NCI-H2227 (cell line): Measurements from ENCODE around the gene TMPRSS6.

Experiments
- DNase-seq: peaks from one replicate; lab custom pipeline; 2025; ENCODE audit not compliant: unreplicated experiment; lab: John Stamatoyannopoulos, UW

TMPRSS6 gene

DNA sequence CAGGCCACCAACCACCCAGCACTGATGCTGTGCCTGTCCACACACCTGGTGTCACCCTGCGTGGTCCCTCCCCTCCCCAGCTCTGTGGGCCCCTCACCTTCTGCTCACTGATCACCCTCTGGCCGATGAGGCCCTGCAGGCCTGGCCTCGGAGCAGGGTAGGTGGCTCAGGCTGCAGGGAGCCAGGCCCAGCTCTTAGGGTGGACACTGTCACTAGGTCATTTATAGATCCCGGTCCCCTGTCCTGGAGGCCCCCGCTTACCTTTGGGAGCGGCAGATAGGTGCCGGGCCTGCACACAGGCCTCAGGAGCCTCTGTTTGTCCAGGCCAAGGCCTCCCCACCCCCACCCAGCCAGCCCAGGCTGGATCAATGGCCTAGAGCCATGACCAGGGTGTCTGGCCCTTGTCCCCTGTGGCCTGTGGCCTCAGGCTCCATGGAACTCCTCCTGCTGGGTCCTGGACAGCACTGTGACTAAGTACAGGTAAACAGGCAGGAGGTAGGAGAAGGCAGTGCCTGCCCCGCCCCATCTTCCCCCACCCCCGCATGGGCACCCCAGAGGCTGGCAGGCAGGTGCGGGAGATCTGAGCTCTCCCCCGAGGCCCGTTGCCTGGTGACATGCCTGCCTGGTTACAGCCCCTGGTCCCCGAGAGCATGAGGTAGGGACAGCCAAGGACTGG, at the start of gene TMPRSS6:
TMPRSS6 (minus strand) TSS at position 472 of the 676 bp plus-strand sequence. CDS start 6,296 bp downstream, outside the sequence.
- DNase-seq: no peak

DNA sequence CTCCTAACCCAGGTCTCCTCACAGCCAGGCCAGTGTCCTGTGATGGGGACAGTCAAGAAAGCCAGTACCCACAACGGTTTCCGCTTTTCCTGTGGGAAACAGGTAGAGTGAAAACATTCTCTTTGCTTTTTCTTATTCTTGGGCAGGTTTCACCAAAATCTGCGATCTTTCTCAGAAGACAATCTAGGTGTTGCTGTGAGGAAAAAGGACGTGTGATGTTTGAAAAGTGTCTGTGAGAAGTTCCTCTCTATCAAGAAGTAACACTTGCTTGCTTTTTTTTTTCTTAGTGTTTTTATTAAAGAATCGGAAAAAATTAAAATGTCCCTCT, 49.4 kb upstream of the TMPRSS6 start:
- no peak for DNase-seq

DNA sequence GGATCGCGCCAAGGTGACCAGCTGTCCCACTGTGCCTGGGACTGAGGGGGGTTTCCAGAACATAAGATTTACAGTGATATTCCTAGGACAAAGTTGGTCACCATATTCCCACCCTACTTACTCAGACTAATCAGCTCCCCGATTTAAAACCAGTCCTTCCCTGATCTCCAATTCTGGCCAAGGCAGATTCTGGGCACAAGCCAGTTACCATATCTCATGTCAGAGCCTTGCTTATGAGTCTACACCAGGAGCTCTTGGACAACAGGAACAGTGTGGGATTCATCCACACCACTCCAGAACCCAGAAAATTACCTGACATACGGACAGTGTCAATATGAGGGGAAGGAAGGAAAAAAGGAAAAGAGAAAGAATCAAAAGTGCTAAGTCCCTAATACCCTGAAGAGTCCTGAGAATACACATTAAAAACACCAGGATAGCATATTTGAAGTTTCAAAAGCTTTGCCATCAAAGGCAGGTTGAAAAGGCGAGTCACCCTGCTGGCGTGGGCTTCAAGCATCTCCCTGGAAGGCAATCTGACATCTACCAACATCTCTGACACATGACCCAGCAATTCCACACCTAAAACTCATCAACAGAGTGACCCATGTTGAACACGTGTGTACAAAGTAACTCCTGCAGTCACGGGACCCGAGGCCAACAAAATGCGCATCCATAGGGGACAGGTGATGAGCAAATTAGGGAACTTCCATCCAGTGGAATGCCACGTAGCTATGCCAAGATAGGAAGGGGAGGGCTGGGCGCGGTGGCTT, 48.2 kb upstream of the TMPRSS6 start:
- no peak for DNase-seq

DNA sequence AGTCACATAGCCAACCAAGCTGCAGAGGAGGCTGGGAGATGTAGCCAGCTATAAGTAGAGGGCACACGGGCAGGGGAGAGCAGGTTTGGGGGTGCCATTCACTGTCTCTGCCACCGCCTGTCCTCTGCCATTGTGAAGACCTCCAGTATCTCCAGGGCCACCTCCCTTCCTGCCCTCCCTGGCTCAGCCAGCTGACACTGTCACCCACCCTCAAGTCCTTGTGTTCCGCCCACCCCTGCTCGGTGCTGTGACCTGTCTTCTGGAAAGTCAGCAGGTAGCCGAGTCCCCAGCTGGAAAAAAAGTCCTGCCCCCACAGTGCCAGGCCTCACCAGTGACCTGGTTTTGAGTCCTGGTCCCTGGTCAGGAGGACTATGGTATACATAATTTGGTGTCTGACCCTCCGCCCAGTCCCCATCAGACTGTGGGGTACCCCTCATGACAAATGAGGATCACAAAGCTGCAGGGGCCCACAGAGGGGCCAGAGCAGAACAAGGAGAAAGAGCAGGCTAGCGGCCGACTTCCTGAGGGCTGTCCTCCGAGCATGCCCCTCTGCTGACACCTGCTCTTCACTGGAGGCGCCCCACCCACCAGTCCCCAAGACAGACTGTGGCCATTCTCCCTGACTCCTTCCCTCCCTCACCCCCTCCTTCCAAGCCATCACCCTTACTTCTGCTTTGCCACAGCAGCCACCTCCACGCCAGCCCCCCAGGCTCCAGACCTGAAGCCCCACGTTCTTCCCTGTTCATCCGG, 47.3 kb upstream of the TMPRSS6 start:
- DNase-seq: no peak

DNA sequence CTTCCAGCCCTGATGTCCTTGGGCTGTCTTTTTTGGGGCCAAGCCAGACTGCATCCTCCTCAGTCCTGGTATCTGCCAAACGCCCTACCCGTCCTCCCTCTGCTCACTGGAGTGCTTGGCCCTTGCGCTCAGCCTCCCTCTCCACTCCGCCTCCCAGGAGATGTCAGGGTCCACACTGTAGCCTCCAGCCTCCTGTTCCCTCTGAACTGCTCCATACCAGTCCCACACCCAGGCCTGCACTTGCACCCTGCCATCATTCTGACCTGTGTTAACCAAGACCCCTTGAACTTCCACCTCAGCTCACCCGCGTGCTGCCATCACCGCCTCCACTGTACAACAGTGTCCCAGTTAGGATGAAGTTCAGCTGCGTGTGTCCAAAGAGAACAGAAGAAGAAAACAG, 46.5 kb upstream of the TMPRSS6 start:
- no peak for DNase-seq

DNA sequence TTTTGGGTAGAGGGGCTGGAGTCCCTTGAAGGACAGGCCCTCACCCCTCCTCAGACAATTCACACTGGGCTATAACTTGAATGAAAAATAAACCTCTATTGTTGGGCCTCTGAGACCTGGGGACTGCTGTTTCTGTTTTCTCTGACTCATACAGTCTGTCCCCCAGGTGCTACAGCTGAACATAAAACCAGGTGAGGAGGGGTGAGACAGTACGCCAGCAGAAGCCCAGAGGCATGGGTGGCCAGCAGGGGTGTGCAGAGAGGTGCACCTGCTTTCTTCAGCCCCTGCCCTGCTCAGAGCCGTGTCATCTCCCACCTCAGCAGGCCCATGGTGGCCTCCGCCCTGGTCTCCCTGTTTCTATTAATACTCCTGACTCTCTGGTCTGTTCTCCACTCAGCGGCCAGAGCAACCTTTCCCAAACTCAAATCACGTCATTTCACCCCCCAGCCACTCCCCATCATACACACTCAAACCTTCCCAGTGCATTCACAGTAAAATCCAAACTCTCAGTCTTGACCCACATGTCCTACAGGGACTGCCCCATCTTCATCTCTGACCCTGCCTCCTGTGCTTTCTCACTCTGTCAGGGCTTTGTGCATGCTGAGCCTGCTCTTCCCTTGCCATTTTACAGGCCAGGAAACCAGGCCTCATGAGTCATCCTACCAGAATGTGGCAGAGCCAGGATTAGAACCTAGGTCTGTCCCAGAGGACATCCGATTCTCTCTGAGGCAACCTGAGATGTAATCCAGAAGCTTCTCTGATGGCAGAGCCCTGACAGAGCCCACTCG, 45.6 kb upstream of the TMPRSS6 start:
- DNase-seq: no peak

DNA sequence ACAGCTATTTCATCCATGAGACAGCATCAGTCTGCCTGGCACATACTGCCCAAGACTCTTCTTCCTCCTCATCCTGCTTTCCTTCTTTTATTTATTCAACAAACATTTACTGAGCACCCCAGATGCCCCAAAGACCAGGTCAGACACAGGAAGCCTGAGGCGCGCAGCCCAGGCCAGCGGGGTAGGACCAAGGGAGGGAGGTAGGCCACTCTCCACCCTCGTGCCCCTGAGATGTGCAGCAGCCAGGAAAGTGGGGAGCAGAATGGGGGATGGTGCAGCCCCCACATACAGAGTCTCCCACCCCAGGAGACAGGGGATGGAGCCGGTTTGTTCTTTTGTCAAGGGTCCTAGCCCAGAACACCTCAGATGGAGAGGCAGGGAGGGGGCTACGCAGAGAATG, 44.4 kb upstream of the TMPRSS6 start:
- no peak for DNase-seq

DNA sequence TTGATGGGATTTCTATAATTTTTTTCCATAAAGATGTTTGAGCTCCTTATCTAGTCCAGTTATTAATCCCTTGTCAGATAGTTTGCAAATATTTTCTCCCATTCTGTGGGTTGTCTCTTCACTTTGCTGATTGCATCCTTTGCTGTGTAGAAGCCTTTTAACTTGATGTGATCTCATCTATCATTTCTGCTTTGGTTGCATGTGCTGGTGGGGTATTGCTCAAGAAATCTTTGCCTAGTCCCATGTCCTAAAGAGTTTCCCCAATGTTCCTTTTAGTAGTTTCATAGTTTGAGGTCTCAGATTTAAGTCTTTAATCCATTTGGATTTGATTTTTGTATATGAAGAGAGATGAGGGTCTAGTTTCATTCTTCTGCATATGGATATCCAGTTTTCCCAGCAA, 41.9 kb upstream of the TMPRSS6 start:
- no peak for DNase-seq

DNA sequence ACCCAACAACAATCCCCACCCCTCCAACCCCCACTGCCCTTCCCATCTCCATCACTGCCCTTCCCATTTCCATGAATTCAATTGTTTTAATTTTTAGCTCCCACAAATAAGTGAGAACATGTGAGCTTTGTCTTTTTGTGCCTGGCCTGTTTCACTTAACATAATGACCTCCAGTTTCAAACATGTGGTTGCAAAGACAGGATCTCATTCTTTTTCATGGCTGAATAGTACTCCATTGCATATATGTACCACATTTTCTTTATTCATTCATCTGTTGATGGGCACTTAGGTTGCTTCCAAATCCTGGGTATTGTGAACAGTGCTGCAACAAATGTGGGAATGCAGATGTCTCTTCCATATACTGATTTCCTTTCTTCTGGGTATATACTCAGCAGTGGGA, 41.2 kb upstream of the TMPRSS6 start:
- no peak for DNase-seq

DNA sequence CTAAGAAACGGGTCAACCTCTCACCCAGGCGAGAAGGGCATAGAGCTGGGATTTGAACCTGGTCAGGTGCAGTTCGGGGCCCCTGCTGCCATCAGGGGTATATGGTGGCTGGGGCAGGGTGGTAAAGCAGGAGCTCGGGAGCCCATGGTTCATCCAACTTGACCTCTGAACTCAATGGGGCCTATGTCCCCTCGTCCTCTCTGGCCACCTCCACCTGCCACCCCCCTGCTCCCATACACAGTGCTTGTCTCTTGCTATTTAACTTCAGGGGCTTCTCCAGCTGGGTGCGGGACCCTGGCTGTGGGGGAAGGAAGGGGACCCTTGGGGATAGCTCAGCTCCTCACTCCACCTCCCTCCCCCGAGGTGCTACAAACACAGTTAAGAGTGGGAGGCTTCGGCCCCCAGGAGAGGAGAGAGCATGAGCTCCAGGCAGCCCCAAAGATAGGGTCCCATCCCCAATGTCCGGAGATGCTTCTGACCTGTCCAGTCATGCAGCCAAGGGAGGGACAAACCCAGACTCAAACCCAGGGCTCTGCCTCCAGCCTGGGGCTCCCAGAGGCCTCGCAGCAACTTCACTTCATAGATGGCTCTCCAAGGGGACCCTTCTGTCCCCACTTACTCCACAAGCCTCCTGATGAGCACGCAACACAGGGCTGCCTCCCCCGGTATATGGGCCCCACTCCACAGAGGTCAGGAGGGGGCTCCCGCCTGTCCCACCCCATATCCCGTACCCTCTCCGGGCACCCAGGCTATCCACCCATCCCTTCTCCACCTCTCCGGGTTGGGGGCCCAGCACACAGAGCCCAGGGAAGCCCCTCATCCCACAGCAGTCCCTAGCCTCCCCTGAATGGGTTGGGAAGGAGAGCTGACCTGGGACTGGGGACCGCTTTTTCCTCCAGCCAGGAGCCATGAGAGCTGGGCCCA, 39.5 kb upstream of the TMPRSS6 start:
- DNase-seq: no peak

DNA sequence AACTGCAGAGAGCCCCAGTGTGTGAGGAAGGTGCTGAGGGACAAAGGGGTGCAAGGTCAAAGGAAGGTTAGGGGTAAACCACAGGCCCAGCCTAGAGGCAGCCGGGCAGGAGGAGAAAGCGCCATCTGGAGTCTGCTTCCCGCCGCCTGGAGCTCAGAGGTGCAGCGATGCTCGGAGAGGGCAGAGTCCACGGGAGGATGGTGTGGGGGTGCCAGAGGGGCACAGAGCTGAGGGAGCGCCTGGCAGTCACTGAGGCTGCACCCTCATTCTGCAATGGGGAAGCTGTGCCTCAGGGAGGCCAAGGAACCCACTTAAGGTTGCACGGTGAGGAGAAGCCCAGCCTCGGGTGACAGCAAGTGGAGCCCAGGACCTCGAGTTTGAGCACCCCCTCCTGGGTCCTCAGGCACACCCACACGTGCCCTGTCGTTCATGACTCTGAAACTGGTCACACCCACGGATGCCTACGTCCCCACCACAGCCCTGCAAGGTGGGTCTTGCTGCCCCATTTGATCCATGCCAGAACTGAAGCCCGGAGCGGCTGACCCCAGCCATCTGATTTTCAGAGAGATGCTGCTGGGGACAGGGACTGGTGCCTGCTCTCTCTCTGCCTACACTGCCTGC, 38.6 kb upstream of the TMPRSS6 start:
- no peak for DNase-seq

DNA sequence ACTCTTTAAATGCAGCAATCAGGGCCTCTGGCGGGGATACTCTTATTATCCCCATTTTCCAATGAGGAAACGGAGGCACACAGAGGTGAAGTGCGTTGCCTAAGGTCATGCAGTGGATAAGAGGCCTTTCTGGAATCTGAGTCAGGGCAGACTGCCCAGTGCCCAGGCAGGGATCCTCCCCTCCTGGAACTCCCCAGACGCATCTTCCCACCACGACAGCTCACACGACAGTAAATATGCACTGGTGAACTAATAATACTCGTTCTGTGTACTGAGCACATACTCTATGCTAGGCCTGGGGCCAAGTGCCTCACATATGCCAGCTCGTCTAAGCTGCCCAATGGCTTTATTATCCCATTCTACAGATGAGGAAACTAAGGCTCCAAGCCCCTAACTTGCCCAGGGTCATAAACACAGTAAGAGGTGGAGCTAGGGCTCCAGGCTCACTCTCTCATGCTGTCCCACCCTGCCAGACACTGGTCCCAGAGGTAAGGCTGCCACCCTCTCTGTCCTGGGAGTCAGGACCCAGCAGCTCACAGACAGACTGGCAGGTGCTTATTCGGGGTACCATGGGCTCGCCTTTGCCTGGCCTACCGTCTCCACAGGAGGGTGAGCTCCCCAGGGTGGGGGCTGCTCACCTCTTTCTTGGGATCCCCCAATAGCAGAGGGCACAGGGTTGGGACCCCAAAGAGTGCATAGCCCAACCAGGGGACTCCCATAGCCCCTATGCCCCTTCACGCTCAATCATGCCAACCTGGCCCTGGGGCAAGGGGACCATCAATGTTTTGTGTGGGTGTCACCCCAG, 37.9 kb upstream of the TMPRSS6 start:
- no peak for DNase-seq

DNA sequence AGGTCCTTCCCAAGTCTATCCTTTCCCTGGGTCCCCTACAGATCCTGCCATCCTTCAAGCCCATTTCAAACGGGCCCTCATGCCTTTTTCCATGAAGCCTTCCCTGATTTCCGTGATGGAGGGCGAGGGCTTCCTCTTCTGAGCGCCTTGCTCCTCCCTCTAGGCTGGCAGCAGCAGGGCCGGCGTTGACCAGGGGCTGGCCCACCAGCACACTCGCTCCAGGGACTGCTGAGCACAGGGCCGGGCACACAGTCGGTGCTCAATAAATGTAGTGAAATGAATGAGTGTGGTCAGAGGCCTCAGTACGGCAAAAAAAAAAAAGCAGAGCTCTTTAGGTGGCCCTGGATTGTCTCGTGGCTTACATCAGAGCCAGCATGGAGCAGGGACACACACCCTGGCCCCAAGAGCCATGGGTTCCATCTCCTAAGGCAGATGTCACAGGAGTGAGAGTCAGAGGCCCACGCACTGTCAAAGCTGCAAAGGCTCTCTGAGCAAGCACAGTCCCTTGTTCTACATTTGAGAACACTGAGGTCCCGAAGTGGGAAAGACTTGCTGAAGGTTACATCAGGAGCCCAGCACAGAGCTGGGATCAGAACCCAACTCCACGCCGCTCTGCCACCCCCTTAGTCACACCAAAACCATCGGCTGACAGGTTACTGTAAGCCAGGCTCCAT, 37.1 kb upstream of the TMPRSS6 start:
- no peak for DNase-seq

DNA sequence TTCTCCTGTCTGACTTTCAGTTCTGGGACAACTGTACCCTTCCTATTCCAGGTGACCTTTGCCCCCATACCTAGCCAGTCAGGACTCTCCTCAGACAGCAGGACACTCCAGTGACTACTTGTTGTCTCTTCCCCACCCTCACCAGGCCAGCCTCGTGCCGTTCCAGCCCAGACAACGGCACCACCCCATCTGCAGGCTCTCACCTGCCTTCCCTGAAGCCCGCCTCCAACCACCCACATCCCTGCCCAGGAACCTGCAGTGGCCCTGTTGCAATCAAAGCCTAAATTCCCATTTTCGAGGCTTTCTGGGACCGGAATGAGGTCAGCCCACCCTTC, 36.5 kb upstream of the TMPRSS6 start:
- DNase-seq: no peak

DNA sequence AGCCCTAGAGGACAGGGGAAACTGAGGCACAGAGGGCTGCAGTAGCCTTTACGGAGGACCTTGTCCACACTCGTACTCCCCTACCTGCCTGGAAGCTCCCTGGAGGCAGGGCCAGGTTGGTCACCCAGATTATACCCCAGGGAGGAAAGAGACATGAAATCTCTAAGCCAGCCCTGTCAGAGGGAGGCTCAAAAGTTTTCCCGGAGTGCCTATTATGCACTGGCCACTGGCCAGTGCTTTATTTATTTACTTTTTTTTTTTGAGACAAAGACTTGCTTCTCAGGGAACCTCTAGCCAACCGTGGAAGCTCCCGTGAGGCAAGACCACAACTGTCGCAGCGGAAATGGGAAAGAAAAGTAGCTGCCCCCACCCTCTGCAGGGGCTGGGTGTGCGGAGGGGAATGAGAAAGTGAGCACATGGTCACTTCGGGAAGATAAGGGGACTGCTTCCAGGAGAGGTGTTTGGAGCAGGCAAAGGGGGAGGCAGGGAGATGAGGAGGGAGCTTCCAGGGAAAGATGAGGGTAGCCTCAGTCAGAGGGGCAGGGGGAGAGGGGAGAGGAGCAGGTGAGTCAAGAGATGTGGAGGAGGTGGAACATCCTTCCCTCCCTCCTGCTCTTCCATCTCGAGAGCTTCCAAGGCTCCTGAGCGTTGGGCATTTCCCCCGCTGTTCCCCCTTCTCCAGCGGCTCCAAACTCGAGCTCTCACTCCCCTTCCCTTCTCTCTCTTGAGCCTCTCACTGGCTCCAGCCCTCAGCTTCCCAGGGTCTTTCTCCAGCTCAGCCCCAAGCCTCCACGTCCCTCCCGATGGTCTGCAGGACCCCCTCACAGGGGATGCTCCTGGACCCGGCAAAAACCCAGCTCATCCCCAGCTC, 35.9 kb upstream of the TMPRSS6 start:
- DNase-seq: no peak

DNA sequence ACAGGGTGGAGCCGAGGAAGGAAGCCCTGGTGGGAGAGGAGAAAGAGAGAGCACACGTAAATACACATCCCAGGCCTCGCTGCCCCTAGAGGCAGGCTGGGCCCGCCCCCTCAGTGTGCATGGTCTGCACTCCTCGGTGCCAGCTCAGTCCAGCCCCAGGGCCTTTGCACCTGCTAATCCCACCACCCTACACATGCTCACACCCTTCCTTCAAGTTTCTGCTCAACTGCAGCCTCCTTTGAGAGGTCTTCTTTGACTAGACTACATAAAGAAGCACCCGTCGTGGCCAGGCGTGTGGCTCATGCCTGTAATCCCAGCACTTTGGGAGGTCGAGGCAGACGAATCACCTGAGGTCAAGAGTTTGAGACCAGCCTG, 34.7 kb upstream of the TMPRSS6 start:
- DNase-seq: no peak

DNA sequence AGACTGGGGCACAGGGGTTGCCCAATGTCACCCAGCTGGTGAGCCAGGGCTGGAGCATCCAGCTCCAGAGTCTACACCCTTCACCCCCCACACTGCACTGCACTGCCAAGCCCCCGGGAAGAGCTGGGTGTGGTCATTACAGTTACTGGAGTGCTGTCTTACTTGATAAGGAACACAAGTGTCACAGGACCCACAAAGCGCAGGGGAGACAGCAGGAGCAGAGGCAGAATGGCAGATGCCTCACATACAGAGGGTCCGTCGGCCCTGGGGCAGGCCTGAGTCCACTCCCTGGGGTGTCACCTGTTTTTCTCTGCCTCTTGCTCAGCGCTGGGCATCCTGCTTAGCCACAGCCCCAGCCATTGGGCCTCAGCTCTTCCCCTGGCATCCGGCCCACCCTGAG, 32.5 kb upstream of the TMPRSS6 start:
- DNase-seq: no peak

DNA sequence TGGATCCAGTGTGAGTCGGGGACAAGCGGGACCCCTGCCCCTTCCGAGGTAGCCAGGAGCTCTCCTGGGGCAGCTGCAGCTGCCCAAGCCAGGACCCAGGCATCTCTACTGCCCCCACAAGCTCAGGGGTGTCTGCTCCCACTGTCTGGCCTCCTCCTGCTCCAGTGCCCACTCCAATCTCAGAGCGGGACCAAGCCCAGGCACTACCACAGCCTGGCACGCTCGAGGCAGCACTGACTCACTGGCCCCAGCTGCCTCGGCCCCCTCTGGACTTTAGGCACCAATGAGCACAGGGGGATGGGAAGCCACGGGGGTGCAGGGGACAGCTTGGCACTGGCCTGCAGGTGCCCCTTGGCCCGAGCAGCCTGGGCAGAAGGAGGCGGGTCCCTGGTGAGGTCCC, 32.0 kb upstream of the TMPRSS6 start:
- no peak for DNase-seq
